ENCODE measurements around the gene MT1F.

MT1F gene

GRCh38 chr16:56643833-56644232, 13.9 kb upstream of the MT1F start:
- intact Hi-C loops (cut with DNase I; ENCODE audit: low total_unique reads): loop anchor here (5.0 kb wide), 1 partner anchor 37 kb away; the partner anchor contains the start of gene MT2A
- no peak for DNase-seq
- peaks cover 0 to 19% (median 14%) of the 10 kb centered on the region in 4 donors for H3K4me1 ChIP-seq
- peaks cover 0 to 13% of the 10 kb centered on the region in 2 donors for H3K27me3 ChIP-seq
- TF ChIP-seq CTCF (IDR thresholded peaks at IDR 0.05): no peak
- H3K9me3 ChIP-seq: no peaks in the 10 kb centered on the region
- H3K4me3 ChIP-seq: peak overlapping the region; percentile 39 to 50
- H3K36me3 ChIP-seq: no peaks in the 10 kb centered on the region
- peak overlapping the region; percentile 58 to 81 for H3K27ac ChIP-seq

DNA sequence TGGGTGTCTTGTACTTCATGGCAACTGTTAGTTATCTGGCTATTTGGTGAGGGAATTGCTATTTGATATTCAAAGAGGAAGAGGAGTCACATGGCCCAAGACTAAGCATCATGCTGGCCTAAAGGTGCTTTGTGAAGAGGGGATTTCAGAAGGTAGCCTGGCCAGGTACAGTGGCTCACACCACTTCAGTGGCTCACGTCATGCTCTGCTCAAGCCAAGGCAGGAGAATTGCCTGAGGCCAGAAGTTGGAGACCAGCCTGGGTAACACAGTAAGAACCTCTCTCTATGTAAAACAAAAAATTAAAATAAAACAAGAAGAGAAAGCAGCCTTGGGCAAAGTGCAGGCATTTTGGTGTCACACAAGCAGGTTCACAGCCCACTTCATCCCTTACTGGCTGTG, 12.4 kb upstream of the MT1F start:
- H3K4me1 ChIP-seq: peaks cover 0 to 13% (median 9%) of the 10 kb centered on the region in 4 donors
- no peaks in the 10 kb centered on the region for H3K9me3 ChIP-seq
- no peak overlapping the region for H3K4me3 ChIP-seq
- no peak overlapping the region for H3K27ac ChIP-seq
- H3K27me3 ChIP-seq: peaks cover 0 to 21% of the 10 kb centered on the region in 2 donors
- no peak for DNase-seq
- no peaks in the 10 kb centered on the region for H3K36me3 ChIP-seq
- intact Hi-C loops (cut with DNase I; ENCODE audit: low total_unique reads): no loop called here
- TF ChIP-seq CTCF (IDR thresholded peaks at IDR 0.05): no peak

DNA sequence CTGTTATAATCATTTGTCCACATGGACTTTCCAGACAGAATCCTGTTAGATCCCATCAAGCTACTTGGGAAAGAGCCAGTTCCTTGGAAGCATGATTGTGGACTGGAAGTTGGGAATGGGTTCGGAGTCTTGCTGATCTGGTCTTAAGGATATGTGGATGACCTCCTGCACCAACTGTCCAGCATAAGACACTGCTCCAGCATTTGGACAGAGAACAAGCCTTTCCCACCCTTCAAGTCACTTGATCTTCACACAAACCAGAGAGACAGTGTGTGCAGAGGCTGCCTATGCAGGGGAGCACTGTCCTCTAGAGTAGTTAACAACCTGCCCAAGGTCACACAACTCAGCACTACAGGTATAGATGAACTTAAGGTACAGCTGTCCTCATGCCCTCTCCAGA, 11.9 kb upstream of the MT1F start:
- intact Hi-C loops (cut with DNase I; ENCODE audit: low total_unique reads): no loop called here
- Histone ChIP-seq H3K4me3 (no peak overlapping the region), H3K27ac (no peak overlapping the region), H3K27me3 (peaks cover 0 to 21% of the 10 kb centered on the region in 2 donors), H3K4me1 (peaks cover 0 to 13% (median 9%) of the 10 kb centered on the region in 4 donors), H3K36me3 (no peaks in the 10 kb centered on the region), H3K9me3 (no peaks in the 10 kb centered on the region)
- DNase-seq: no peak
- TF ChIP-seq CTCF (IDR thresholded peaks at IDR 0.05): no peak

DNA sequence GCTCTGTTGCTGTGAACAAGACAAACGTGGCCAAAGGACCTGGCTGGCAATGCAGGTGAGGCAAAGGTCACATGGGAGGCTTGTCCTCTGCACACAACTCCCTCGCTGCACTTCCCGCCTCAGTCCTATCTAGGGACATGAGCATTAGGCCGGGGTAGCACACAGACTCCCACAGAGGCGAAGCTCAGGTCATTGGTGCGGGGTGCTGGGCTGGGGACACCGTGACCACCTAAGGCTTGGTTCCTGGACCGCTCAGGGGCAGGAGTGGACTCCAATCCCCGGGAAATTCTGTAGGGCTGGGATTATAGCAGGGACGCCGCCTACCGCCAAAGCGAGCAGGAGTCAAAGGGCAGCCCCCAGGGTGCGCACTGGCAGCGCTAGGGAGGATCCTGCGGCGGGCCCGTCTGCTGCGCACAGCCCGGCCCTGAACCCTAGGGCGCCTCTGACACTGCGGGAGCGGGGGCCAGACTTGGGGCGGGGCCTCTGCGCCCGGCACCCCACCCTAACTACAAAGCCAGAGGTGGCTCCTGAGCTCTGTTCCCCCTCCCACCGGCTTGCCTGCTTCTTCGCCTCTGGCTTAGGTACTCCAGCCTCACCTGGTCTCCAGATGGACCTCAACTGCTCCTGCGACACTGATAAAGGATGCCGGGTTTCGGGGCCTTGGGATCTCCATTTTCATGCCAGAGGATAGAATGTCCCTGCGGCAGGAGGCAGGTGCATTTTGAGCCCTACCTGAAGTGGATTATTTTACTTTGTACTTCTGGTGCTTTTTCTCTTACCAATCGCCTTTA, 9.9 kb upstream of the MT1F start:
- intact Hi-C loops (cut with DNase I; ENCODE audit: low total_unique reads): no loop called here
- H3K27me3 ChIP-seq: peaks cover 0 to 21% of the 10 kb centered on the region in 2 donors
- no peak overlapping the region for H3K4me3 ChIP-seq
- TF ChIP-seq CTCF (IDR thresholded peaks at IDR 0.05): no peak
- no peaks in the 10 kb centered on the region for H3K36me3 ChIP-seq
- H3K4me1 ChIP-seq: peaks cover 0 to 13% (median 8%) of the 10 kb centered on the region in 4 donors
- no peak for DNase-seq
- H3K9me3 ChIP-seq: no peaks in the 10 kb centered on the region
- H3K27ac ChIP-seq: no peak overlapping the region

DNA sequence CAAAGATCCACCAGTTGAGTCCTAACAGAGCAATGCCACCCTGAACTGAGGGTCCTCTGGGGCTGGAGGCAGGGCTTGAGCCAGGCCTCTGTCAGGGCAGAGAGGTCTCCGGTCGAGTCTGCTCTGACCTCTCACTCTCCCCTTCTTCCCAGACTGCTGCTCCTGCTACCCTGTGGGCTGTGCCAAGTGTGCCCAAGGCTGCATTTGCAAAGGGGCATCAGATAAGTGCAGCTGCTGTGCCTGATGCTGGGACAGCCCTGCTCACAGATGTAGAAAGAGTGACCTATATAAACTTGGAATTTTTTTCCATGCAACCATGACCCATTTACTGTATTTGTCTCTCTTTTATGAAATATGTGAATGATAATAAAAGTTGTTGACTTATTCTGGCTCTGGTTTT, 8.5 kb upstream of the MT1F start:
- no peak for DNase-seq
- Histone ChIP-seq H3K4me1 (no peaks in the 10 kb centered on the region), H3K9me3 (no peaks in the 10 kb centered on the region), H3K36me3 (no peaks in the 10 kb centered on the region), H3K27me3 (peaks cover 0 to 21% of the 10 kb centered on the region in 2 donors), H3K27ac (no peak overlapping the region), H3K4me3 (no peak overlapping the region)
- no peak for TF ChIP-seq CTCF (IDR thresholded peaks at IDR 0.05)
- intact Hi-C loops (cut with DNase I; ENCODE audit: low total_unique reads): no loop called here

All from tibial artery (tissue), 4 donors.